Neuronal stem cell (in vitro differentiated cells): ENCODE data around the gene NCLN. TPM values are rescaled to one million over a fixed set of nuclear protein-coding genes. Genes with fewer than 3 reads are reported as not detected.

Experiments used
- DNase-seq: peaks from one replicate; pipeline ENCODE4 v3.0.0-alpha.2; 2013; ENCODE audit warnings: low spot score
- H2AFZ ChIP-seq: one replicate; pipeline ENCODE4 v1.6.1; 2013; ENCODE audit warnings: mild to moderate bottlenecking, low read length, inconsistent platforms
- H2AK5ac ChIP-seq: 2 replicates; pipeline ENCODE4 v1.6.1; 2013; ENCODE audit warnings: low read depth, mild to moderate bottlenecking, inconsistent platforms, low read length, moderate library complexity, mixed read lengths
- H2BK120ac ChIP-seq: 2 replicates; pipeline ENCODE4 v1.6.1; 2013; ENCODE audit warnings: low read depth, mild to moderate bottlenecking, inconsistent platforms, low read length, moderate library complexity, mixed read lengths
- H2BK12ac ChIP-seq: one replicate; pipeline ENCODE4 v1.6.1; 2013; ENCODE audit warnings: low read length, inconsistent platforms
- H2BK15ac ChIP-seq: 2 replicates; pipeline ENCODE4 v1.6.1; 2013; ENCODE audit warnings: mild to moderate bottlenecking, low read length, inconsistent platforms, mixed read lengths
- H2BK5ac ChIP-seq: one replicate; pipeline ENCODE4 v1.6.1; 2013; ENCODE audit warnings: inconsistent platforms, mild to moderate bottlenecking, low read length, moderate library complexity
- H3K14ac ChIP-seq: one replicate; pipeline ENCODE4 v1.6.1; 2013; ENCODE audit warnings: low read length, inconsistent platforms
- H3K18ac ChIP-seq: 2 replicates; pipeline ENCODE4 v1.6.1; 2013; ENCODE audit warnings: low read length, inconsistent platforms
- H3K23ac ChIP-seq: 2 replicates; pipeline ENCODE4 v1.6.1; 2013; ENCODE audit warnings: low read depth, mild to moderate bottlenecking, mixed read lengths, low read length, inconsistent platforms; ENCODE audit not compliant: poor library complexity
- H3K27ac ChIP-seq: replicated peaks from 3 replicates; pipeline ENCODE4 v1.5.1; 2013; ENCODE audit warnings: low read length, inconsistent platforms
- H3K27me3 ChIP-seq, 3 experiments: 2 replicates each; pipeline ENCODE4 v1.6.1; 2013; ENCODE audit warnings: low read length in 3 of 3, mild to moderate bottlenecking in 2 of 3, inconsistent platforms in 1 of 3, low read depth in 1 of 3, mixed read lengths in 1 of 3, moderate library complexity in 1 of 3; ENCODE audit not compliant: control insufficient read depth in 3 of 3, insufficient read depth in 3 of 3
- H3K36me3 ChIP-seq, 2 donors: replicated peaks in 1 of 2; 2 replicates each; pipeline ENCODE4 v1.6.1; 2013; ENCODE audit warnings: low read length in 2 of 2; ENCODE audit not compliant: control insufficient read depth in 2 of 2, insufficient read depth in 2 of 2
- H3K4ac ChIP-seq: 2 replicates; pipeline ENCODE4 v1.6.1; 2013; ENCODE audit warnings: inconsistent platforms, mild to moderate bottlenecking, low read length, moderate library complexity
- H3K4me1 ChIP-seq, 2 donors: 1 replicate in 1 of 2; 2 replicates in 1 of 2; pipeline ENCODE4 v1.6.1; 2013; ENCODE audit warnings: low read length in 2 of 2, low read depth in 1 of 2; ENCODE audit not compliant: control insufficient read depth in 2 of 2, insufficient read depth in 1 of 2
- H3K4me2 ChIP-seq: one replicate; pipeline ENCODE4 v1.6.1; 2013; ENCODE audit warnings: mild to moderate bottlenecking, low read length, inconsistent platforms; ENCODE audit not compliant: insufficient read depth, poor library complexity, severe bottlenecking
- H3K4me3 ChIP-seq, 2 donors: 2 replicates each; pipeline ENCODE4 v1.5.1; 2013; ENCODE audit warnings: low read length in 2 of 2, mild to moderate bottlenecking in 2 of 2, inconsistent platforms in 1 of 2, moderate library complexity in 1 of 2
- H3K79me1 ChIP-seq: one replicate; pipeline ENCODE4 v1.6.1; 2013; ENCODE audit warnings: low read depth, mild to moderate bottlenecking, inconsistent platforms, low read length, moderate library complexity
- H3K9ac ChIP-seq: one replicate; pipeline ENCODE4 v1.6.1; 2013; ENCODE audit warnings: mild to moderate bottlenecking, low read depth, low read length, inconsistent platforms; ENCODE audit not compliant: poor library complexity
- H3K9me3 ChIP-seq, 2 donors: replicated peaks in 1 of 2; 2 replicates each; pipeline versions ENCODE3 to v1.6.1; 2013; ENCODE audit warnings: low read length in 2 of 2, mild to moderate bottlenecking in 2 of 2, inconsistent platforms in 1 of 2, low read depth in 1 of 2, mixed read lengths in 1 of 2, moderate library complexity in 1 of 2; ENCODE audit not compliant: control insufficient read depth in 2 of 2, insufficient read depth in 1 of 2
- H4K8ac ChIP-seq: one replicate; pipeline ENCODE4 v1.6.1; 2013; ENCODE audit warnings: low read depth, mild to moderate bottlenecking, inconsistent platforms, low read length, moderate library complexity
- H4K91ac ChIP-seq: one replicate; pipeline ENCODE4 v1.6.1; 2013; ENCODE audit warnings: low read length, low read depth, mild to moderate bottlenecking, inconsistent platforms; ENCODE audit not compliant: poor library complexity
- WGBS, 2 donors: extraction: QIAGEN DNeasy Blood & Tissue Kit; methylation state at CpG; one replicate each; pipeline ENCODE4 v1.1.7; 2013; ENCODE audit warnings: missing lambda C conversion rate in 2 of 2, mixed read lengths in 1 of 2; ENCODE audit not compliant: insufficient read length in 2 of 2, insufficient replicate concordance in 1 of 2; ENCODE audit errors: extremely low coverage in 2 of 2; 5-methylcytosine and 5-hydroxymethylcytosine counted together
- polyA plus RNA-seq, 2 experiments: library from polyadenylated mRNA; stranded (reverse); fragments of 200-250 nt; gene quantifications; one replicate each; pipeline ENCODE4 v1.2.3, GENCODE V29; 2013

Gene NCLN, protein sequence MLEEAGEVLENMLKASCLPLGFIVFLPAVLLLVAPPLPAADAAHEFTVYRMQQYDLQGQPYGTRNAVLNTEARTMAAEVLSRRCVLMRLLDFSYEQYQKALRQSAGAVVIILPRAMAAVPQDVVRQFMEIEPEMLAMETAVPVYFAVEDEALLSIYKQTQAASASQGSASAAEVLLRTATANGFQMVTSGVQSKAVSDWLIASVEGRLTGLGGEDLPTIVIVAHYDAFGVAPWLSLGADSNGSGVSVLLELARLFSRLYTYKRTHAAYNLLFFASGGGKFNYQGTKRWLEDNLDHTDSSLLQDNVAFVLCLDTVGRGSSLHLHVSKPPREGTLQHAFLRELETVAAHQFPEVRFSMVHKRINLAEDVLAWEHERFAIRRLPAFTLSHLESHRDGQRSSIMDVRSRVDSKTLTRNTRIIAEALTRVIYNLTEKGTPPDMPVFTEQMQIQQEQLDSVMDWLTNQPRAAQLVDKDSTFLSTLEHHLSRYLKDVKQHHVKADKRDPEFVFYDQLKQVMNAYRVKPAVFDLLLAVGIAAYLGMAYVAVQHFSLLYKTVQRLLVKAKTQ
- 20.8 TPM for polyA plus RNA-seq (2013, experiment 1 of 2)
- polyA plus RNA-seq (2013, experiment 2 of 2), result 20.9 TPM

DNA sequence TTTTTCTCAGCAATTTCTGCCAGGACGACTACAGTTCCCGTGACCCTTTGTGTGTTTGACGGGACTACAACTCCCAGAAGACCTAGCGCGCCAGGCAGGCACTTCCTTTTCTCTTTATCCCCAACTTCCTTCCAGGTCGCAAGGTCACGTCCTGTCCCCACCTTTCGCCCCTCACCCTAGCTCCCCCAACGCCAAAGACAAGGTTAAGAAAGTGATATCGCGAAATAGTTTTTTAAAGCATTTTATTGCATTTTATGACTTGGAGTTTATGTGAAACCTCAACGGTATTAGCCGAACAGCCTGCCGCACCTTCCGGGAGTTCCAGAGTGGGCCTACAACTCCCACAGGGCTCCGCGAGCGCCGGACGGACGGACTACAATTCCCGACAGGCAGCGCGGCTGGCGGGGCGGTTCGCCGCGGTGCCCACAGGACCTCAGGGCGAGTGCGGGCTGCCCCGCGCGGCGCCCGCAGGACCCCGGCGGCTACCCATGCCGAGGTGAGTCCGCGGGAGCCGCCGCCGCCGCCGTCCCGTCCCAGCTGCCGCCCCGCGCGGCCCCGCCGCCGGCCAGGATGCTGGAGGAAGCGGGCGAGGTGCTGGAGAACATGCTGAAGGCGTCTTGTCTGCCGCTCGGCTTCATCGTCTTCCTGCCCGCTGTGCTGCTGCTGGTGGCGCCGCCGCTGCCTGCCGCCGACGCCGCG lies at the start of gene NCLN:
Gene NCLN, plus strand, starts transcription at position 470 of the 699 bp plus-strand sequence. Its CDS starts 101 bp downstream, at position 571.
- peak within 1 kb of the TSS; percentile 93 for H3K4ac ChIP-seq
- H3K4me3 ChIP-seq, result peak within 1 kb of the TSS; percentile 75 to 94
- H4K91ac ChIP-seq, result no peak within 1 kb of the TSS
- H2BK5ac ChIP-seq, result peak within 1 kb of the TSS; percentile 90
- no peak within 1 kb of the TSS for H2BK12ac ChIP-seq
- H4K8ac ChIP-seq, result peak within 1 kb of the TSS; percentile 43
- no peaks in the 10 kb centered on the region for H3K27me3 ChIP-seq
- no peak within 1 kb of the TSS for H3K27ac ChIP-seq
- H2BK15ac ChIP-seq, result peak within 1 kb of the TSS; percentile 43
- no CpG with 5 or more reads among the region's 69 CpGs for WGBS, 2 donors
- peak; percentile 96 for DNase-seq
- no peak within 1 kb of the TSS for H2BK120ac ChIP-seq
- peaks cover 37% of the 10 kb centered on the region for H3K79me1 ChIP-seq
- H2AFZ ChIP-seq, result peak within 1 kb of the TSS; percentile 96
- peak within 1 kb of the TSS; percentile 93 for H3K18ac ChIP-seq
- peaks cover 6 to 7% of the 10 kb centered on the region in 2 donors for H3K36me3 ChIP-seq
- H3K14ac ChIP-seq, result peak within 1 kb of the TSS; percentile 71
- H3K4me2 ChIP-seq, result peak within 1 kb of the TSS; percentile 93
- H3K23ac ChIP-seq, result peak within 1 kb of the TSS; percentile 98
- H2AK5ac ChIP-seq, result peak within 1 kb of the TSS; percentile 91
- H3K4me1 ChIP-seq, result peaks cover 6 to 12% of the 10 kb centered on the region in 2 donors
- peak within 1 kb of the TSS; percentile 99 for H3K9ac ChIP-seq
- H3K9me3 ChIP-seq, result no peaks in the 10 kb centered on the region

DNA sequence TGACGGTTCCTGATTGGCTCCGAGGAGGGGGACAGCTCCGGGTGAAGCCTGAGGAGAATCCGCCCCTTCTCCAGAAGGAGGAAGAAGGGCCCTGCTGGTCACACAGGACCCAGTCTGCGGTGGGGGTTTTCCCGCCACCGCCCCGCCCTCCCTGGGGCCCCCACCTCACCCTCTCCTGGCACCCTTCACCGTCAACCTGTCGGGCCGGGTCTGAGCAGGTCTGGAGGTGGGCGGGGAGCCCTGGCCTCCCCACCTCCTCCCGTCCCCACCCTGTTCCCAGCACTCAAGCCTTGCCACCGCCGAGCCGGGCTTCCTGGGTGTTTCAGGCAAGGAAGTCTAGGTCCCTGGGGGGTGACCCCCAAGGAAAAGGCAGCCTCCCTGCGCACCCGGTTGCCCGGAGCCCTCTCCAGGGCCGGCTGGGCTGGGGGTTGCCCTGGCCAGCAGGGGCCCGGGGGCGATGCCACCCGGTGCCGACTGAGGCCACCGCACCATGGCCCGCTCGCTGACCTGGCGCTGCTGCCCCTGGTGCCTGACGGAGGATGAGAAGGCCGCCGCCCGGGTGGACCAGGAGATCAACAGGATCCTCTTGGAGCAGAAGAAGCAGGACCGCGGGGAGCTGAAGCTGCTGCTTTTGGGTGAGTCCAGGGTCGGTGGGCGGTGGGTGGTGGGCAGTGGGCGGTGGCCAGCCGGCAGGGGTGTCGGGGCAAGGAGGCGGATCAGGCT lies 49.6 kb upstream of the NCLN start, which contains the start of gene GNA15:
Gene GNA15, plus strand, starts transcription at position 73 of the 723 bp plus-strand sequence. Its CDS starts 418 bp downstream, at position 491.
- H2AFZ ChIP-seq, result no peak within 1 kb of the TSS
- H3K4me2 ChIP-seq, result no peak within 1 kb of the TSS
- no peak within 1 kb of the TSS for H3K4me3 ChIP-seq
- peak within 1 kb of the TSS; percentile 58 for H2BK12ac ChIP-seq
- H3K36me3 ChIP-seq, result no peaks in the 10 kb centered on the region
- no peaks in the 10 kb centered on the region for H3K9me3 ChIP-seq
- no peaks in the 10 kb centered on the region for H3K27me3 ChIP-seq
- H3K23ac ChIP-seq, result no peak within 1 kb of the TSS
- H3K4me1 ChIP-seq, result no peaks in the 10 kb centered on the region
- H3K18ac ChIP-seq, result peak within 1 kb of the TSS; percentile 76
- peak within 1 kb of the TSS; percentile 56 for H2AK5ac ChIP-seq
- H3K79me1 ChIP-seq, result no peaks in the 10 kb centered on the region
- DNase-seq, result no peak
- H4K8ac ChIP-seq, result no peak within 1 kb of the TSS
- peak within 1 kb of the TSS; percentile 38 for H3K14ac ChIP-seq
- no peak within 1 kb of the TSS for H2BK15ac ChIP-seq
- H3K4ac ChIP-seq, result no peak within 1 kb of the TSS
- WGBS, 2 donors, result no CpG with 5 or more reads among the region's 40 CpGs
- no peak within 1 kb of the TSS for H2BK120ac ChIP-seq
- H2BK5ac ChIP-seq, result no peak within 1 kb of the TSS
- H3K9ac ChIP-seq, result peak within 1 kb of the TSS; percentile 4
- H4K91ac ChIP-seq, result no peak within 1 kb of the TSS
- H3K27ac ChIP-seq, result no peak within 1 kb of the TSS

DNA sequence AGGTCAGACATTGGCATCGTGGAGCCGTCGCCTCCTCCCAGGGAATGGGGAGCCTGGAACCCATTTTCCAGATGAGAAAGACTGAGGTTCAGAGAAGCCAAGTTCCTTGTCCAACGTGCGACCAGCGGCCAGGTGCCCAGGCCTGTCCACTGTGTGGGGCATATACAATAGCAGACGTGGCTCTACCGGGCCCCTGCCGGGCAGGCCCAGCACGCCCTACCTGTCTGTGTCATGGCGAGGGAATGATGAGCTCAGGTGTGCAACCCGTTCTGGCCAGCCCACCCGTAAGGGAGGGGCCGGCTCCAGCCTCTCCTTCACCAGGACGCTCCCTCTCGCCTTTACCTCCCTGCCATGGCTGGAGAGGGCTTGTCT lies 49.1 kb upstream of the NCLN start:
- Histone ChIP-seq H2BK15ac (no peak overlapping the region), H4K8ac (no peak overlapping the region), H3K14ac (no peak overlapping the region), H3K36me3 (no peaks in the 10 kb centered on the region), H3K18ac (peak overlapping the region; percentile 76), H2AFZ (no peak overlapping the region), H3K4me2 (no peak overlapping the region), H3K4me3 (no peak overlapping the region), H3K23ac (no peak overlapping the region), H3K27me3 (no peaks in the 10 kb centered on the region), H2BK5ac (no peak overlapping the region), H2BK120ac (no peak overlapping the region), H3K9me3 (no peaks in the 10 kb centered on the region), H3K27ac (no peak overlapping the region), H3K9ac (no peak overlapping the region), H3K4ac (no peak overlapping the region), H2BK12ac (peak overlapping the region; percentile 58), H3K79me1 (no peaks in the 10 kb centered on the region), H2AK5ac (peak overlapping the region; percentile 56), H3K4me1 (no peaks in the 10 kb centered on the region), H4K91ac (no peak overlapping the region)
- DNase-seq, result no peak
- WGBS, 2 donors, result no CpG with 5 or more reads among the region's 16 CpGs
